HepG2 (cell line): ENCODE data around the gene SORBS2. TPM values are rescaled to one million over a fixed set of nuclear protein-coding genes. Genes with fewer than 3 reads are reported as not detected.

Experiments used
- ATAC-seq: fragments of 200-7000 bp; cut with Tn5 transposase; 3 replicates; pipeline ENCODE4 v1.9.1; 2020; ENCODE audit warnings: mild to moderate bottlenecking, moderate library complexity
- BruUV-seq: library from RNA; stranded (reverse); fragments of 400-500 nt; replicated peaks from 2 replicates; lab custom pipeline; 2021; lab: Mats Ljungman, UMichigan
- CTCF ChIA-PET: fragments of 300-600 bp; formaldehyde crosslinking; extraction: SDS; loops from one replicate; lab custom pipeline; 2021; ENCODE audit warnings: low total read pairs, inconsistent platforms, low intra/inter-chr PET ratio; lab: Yijun Ruan, JAX
- POLR2A ChIA-PET: fragments of 350-600 bp; sonication (Branson Sonifier 250); formaldehyde crosslinking; loops from one replicate; lab custom pipeline; 2020; ENCODE audit warnings: antibody characterized with exemption, inconsistent platforms; lab: Yijun Ruan, JAX
- DNase-seq: peaks from one replicate; pipeline ENCODE4 v3.0.0-alpha.2; 2015; ENCODE audit warnings: low spot score
- FAIRE-seq: peaks from 3 replicates; lab custom pipeline; 2011; peaks lifted over from hg19 to GRCh38; lab: Jason Lieb, UNC
- H2AFZ ChIP-seq: one replicate; pipeline ENCODE4 v1.6.1; 2011; ENCODE audit warnings: low read length, inconsistent platforms
- H3K27ac ChIP-seq: fragments of 300-600 bp; 3 replicates; pipeline ENCODE4 v1.8.0; 2011; ENCODE audit warnings: mixed run types, mild to moderate bottlenecking, mixed read lengths, low read length, inconsistent platforms; ENCODE audit not compliant: insufficient read depth; ENCODE audit errors: extremely low read length
- H3K27me3 ChIP-seq, 2 experiments: fragments of 200-600 bp in 1 of 2; 2 replicates in 1 of 2; 3 replicates in 1 of 2; pipeline versions ENCODE4 v1.6.0 to v1.8.0; 2011; ENCODE audit warnings: low read length in 2 of 2, mild to moderate bottlenecking in 2 of 2, moderate library complexity in 2 of 2, inconsistent platforms in 1 of 2; ENCODE audit not compliant: insufficient read depth in 2 of 2, control insufficient read depth in 1 of 2
- H3K36me3 ChIP-seq, 2 experiments: fragments of 200-600 bp in 1 of 2; replicated peaks in 1 of 2; 2 replicates in 1 of 2; 3 replicates in 1 of 2; pipeline versions ENCODE4 v1.5.1 to v1.8.0; 2011; ENCODE audit warnings: low read length in 2 of 2, inconsistent platforms in 1 of 2; ENCODE audit not compliant: insufficient read depth in 2 of 2, control insufficient read depth in 1 of 2
- H3K4me1 ChIP-seq: 2 replicates; pipeline ENCODE4 v1.5.1; 2012; ENCODE audit warnings: low read length, inconsistent platforms; ENCODE audit not compliant: insufficient read depth
- H3K4me2 ChIP-seq: 2 replicates; pipeline ENCODE4 v1.6.0; 2011; ENCODE audit warnings: low read depth, low read length, inconsistent platforms
- H3K4me3 ChIP-seq, 3 experiments: fragments of 200-600 bp in 1 of 3; sonication (generic), shearing (Covaris generic) in 1 of 3; replicated peaks in 1 of 3; 2 replicates each; pipeline ENCODE4 v1.5.1; 2011 to 2016; ENCODE audit warnings: low read length in 3 of 3, inconsistent platforms in 2 of 3, low read depth in 2 of 3, mild to moderate bottlenecking in 2 of 3, control low read depth in 1 of 3, mixed read lengths in 1 of 3; ENCODE audit not compliant: insufficient read depth in 1 of 3
- H3K79me2 ChIP-seq: one replicate; pipeline ENCODE4 v1.6.1; 2011; ENCODE audit warnings: low read length, inconsistent platforms; ENCODE audit not compliant: insufficient read depth
- H3K9ac ChIP-seq: 2 replicates; pipeline ENCODE4 v1.6.0; 2011; ENCODE audit warnings: mild to moderate bottlenecking, low read depth, low read length, inconsistent platforms; ENCODE audit not compliant: insufficient read depth
- H3K9me3 ChIP-seq: 2 replicates; pipeline ENCODE4 v1.5.1; 2012; ENCODE audit warnings: mild to moderate bottlenecking, low read length
- H4K20me1 ChIP-seq: 2 replicates; pipeline ENCODE4 v1.6.0; 2011; ENCODE audit warnings: inconsistent platforms, mild to moderate bottlenecking, low read length, moderate library complexity; ENCODE audit not compliant: insufficient read depth
- E2F1 ChIP-seq: sonication (generic); formaldehyde crosslinking; IDR thresholded peaks from 2 replicates; pipeline ENCODE4 v1.5.0; 2020; ENCODE audit warnings: missing genetic modification reagents
- ELF1 ChIP-seq: sonication (generic); formaldehyde crosslinking; IDR thresholded peaks from 2 replicates; pipeline ENCODE4 v1.4.0; 2020; ENCODE audit warnings: missing genetic modification reagents
- ELF3 ChIP-seq: IDR thresholded peaks from 2 replicates; pipeline ENCODE4 v1.6.1; 2016; ENCODE audit warnings: missing genetic modification reagents, missing compliant biosample characterization
- GMEB1 ChIP-seq: sonication (generic); formaldehyde crosslinking; IDR thresholded peaks from 2 replicates; pipeline ENCODE4 v1.5.1; 2020; ENCODE audit warnings: missing genetic modification reagents, mild to moderate bottlenecking, borderline replicate concordance
- HES4 ChIP-seq: sonication (generic); formaldehyde crosslinking; IDR thresholded peaks from 2 replicates; pipeline ENCODE4 v1.9.0; 2021; ENCODE audit warnings: mild to moderate bottlenecking, missing genetic modification reagents, borderline replicate concordance
- REPIN1 ChIP-seq: sonication (generic); formaldehyde crosslinking; IDR thresholded peaks from 2 replicates; pipeline ENCODE4 v1.8.0; 2022; ENCODE audit warnings: missing genetic modification reagents, low read depth, mild to moderate bottlenecking, borderline replicate concordance
- SSRP1 ChIP-seq: IDR thresholded peaks from 2 replicates; pipeline ENCODE4 v1.6.1; 2016; ENCODE audit warnings: control low read depth
- ZNF263 ChIP-seq: sonication (generic); formaldehyde crosslinking; IDR thresholded peaks from 2 replicates; pipeline ENCODE4 v1.4.0; 2020; ENCODE audit warnings: missing genetic modification reagents
- ZNF3 ChIP-seq: IDR thresholded peaks from 2 replicates; pipeline ENCODE4 v1.7.0; 2017; ENCODE audit warnings: inconsistent platforms
- ZNF781 ChIP-seq: sonication (generic); formaldehyde crosslinking; IDR thresholded peaks from 2 replicates; pipeline ENCODE4 v1.5.1; 2020; ENCODE audit warnings: borderline replicate concordance, mild to moderate bottlenecking, missing genetic modification reagents; ENCODE audit errors: not compliant biosample characterization
- WGBS: methylation state at CpG from one replicate; pipeline ENCODE4 v1.1.6; 2017; ENCODE audit warnings: low lambda C conversion rate; 5-methylcytosine and 5-hydroxymethylcytosine counted together
- in situ Hi-C: cut with HindIII; loops from 2 replicates; pipeline ENCODE4 v1.10.0; 2017; ENCODE audit warnings: low pct_unique_long_range_greater_than_20kb; ENCODE audit not compliant: extremely low pct_ligation_motif_present
- intact Hi-C: fragments of 100-400 bp; cut with micrococcal nuclease; formaldehyde crosslinking; loops from one replicate; pipeline ENCODE4 v1.10.0; 2022; ENCODE audit not compliant: unreplicated experiment
- polyA plus RNA-seq, 8 experiments: library from polyadenylated mRNA; depleted of rRNA in 3 of 8; stranded (reverse) in 7 of 8; unstranded in 1 of 8; fragments of >200 nt; fragmentation: Illumina TruSeq in 4 of 8; extraction: Trizol in 4 of 8; gene quantifications; 2 replicates each; pipeline versions ENCODE4 v1.2.1 to v1.2.3, GENCODE V29; 2011 to 2016; ENCODE audit warnings: low read depth in 4 of 8, missing spikeins in 1 of 8, mixed read lengths in 1 of 8; ENCODE audit not compliant: insufficient read depth in 1 of 8
- total RNA-seq, 5 experiments: library from RNA; depleted of rRNA; stranded (reverse); fragments of >200 nt; fragmentation: Illumina TruSeq; extraction: Trizol; gene quantifications; 2 replicates each; pipeline ENCODE4 v1.2.3, GENCODE V29; 2016; ENCODE audit warnings: low read depth in 1 of 5
- TF ChIP-seq, protein P1 (sequence below): sonication (generic); formaldehyde crosslinking; IDR thresholded peaks from 2 replicates; pipeline ENCODE4 v1.4.0; 2020; ENCODE audit warnings: mild to moderate bottlenecking, low read depth, missing genetic modification reagents
- TF ChIP-seq, protein P2 (sequence below): sonication (generic); formaldehyde crosslinking; IDR thresholded peaks from one replicate; pipeline ENCODE4 v1.5.1; 2020; ENCODE audit warnings: mild to moderate bottlenecking, missing genetic modification reagents; ENCODE audit errors: not compliant biosample characterization

Gene SORBS2
- total and polyA plus RNA-seq, 2 of the 13 experiments (the other 11 are each of a cell fraction or from before 2014, with no cell fraction given): 25.0 to 80.5 TPM

DNA sequence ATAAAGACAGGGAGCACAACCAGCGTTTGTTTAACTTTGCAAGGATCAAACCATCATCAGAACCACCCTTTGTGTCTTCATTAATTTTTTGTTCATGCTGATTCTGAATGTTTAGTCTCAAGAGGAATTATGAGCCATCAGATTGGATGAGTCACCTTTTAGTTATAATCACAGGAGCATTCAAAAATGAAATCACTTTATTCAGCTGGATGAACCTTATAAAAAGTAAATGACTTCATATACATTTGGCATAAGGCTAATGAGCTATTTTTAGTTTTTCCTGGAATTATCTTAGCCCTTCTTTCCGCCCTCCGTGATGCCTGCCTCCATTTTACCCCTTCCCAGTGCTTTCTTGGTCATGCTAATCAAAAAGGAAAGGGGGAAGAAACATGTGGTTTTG lies 103.6 kb downstream of the SORBS2 start:
- FAIRE-seq: no peak
- no peak overlapping the region for H3K27ac ChIP-seq
- no peak for TF ChIP-seq SSRP1
- no peak for TF ChIP-seq HES4 (CRISPR knock-in tag)
- no peak for TF ChIP-seq ZNF263 (CRISPR knock-in tag)
- no peak for TF ChIP-seq ELF1 (CRISPR knock-in tag)
- TF ChIP-seq, protein P1, sequence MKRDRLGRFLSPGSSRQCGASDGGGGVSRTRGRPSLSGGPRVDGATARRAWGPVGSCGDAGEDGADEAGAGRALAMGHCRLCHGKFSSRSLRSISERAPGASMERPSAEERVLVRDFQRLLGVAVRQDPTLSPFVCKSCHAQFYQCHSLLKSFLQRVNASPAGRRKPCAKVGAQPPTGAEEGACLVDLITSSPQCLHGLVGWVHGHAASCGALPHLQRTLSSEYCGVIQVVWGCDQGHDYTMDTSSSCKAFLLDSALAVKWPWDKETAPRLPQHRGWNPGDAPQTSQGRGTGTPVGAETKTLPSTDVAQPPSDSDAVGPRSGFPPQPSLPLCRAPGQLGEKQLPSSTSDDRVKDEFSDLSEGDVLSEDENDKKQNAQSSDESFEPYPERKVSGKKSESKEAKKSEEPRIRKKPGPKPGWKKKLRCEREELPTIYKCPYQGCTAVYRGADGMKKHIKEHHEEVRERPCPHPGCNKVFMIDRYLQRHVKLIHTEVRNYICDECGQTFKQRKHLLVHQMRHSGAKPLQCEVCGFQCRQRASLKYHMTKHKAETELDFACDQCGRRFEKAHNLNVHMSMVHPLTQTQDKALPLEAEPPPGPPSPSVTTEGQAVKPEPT (CRISPR knock-in tag): no peak
- no peak for TF ChIP-seq ZNF3 (CRISPR knock-in tag)
- TF ChIP-seq GMEB1 (CRISPR knock-in tag): no peak
- TF ChIP-seq, protein P2, sequence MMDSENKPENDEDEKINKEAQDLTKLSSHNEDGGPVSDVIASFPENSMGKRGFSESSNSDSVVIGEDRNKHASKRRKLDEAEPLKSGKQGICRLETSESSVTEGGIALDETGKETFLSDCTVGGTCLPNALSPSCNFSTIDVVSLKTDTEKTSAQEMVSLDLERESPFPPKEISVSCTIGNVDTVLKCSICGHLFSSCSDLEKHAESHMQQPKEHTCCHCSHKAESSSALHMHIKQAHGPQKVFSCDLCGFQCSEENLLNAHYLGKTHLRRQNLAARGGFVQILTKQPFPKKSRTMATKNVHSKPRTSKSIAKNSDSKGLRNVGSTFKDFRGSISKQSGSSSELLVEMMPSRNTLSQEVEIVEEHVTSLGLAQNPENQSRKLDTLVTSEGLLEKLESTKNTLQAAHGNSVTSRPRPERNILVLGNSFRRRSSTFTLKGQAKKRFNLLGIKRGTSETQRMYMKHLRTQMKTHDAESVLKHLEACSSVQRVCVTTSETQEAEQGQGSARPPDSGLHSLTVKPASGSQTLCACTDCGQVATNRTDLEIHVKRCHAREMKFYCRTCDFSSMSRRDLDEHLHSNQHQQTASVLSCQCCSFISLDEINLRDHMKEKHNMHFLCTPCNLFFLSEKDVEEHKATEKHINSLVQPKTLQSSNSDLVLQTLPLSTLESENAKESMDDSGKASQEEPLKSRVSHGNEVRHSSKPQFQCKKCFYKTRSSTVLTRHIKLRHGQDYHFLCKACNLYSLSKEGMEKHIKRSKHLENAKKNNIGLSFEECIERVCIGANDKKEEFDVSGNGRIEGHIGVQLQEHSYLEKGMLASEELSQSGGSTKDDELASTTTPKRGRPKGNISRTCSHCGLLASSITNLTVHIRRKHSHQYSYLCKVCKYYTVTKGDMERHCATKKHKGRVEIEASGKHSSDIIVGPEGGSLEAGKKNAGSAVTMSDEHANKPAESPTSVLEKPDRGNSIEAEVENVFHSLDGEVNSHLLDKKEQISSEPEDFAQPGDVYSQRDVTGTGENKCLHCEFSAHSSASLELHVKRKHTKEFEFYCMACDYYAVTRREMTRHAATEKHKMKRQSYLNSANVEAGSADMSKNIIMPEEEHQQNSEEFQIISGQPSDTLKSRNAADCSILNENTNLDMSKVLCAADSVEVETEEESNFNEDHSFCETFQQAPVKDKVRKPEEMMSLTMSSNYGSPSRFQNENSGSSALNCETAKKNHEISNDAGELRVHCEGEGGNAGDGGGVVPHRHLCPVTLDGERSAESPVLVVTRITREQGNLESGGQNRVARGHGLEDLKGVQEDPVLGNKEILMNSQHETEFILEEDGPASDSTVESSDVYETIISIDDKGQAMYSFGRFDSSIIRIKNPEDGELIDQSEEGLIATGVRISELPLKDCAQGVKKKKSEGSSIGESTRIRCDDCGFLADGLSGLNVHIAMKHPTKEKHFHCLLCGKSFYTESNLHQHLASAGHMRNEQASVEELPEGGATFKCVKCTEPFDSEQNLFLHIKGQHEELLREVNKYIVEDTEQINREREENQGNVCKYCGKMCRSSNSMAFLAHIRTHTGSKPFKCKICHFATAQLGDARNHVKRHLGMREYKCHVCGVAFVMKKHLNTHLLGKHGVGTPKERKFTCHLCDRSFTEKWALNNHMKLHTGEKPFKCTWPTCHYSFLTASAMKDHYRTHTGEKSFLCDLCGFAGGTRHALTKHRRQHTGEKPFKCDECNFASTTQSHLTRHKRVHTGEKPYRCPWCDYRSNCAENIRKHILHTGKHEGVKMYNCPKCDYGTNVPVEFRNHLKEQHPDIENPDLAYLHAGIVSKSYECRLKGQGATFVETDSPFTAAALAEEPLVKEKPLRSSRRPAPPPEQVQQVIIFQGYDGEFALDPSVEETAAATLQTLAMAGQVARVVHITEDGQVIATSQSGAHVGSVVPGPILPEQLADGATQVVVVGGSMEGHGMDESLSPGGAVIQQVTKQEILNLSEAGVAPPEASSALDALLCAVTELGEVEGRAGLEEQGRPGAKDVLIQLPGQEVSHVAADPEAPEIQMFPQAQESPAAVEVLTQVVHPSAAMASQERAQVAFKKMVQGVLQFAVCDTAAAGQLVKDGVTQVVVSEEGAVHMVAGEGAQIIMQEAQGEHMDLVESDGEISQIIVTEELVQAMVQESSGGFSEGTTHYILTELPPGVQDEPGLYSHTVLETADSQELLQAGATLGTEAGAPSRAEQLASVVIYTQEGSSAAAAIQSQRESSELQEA (CRISPR knock-in tag): no peak
- no peak for TF ChIP-seq REPIN1
- TF ChIP-seq ELF3 (CRISPR knock-in tag): no peak
- no peak for TF ChIP-seq ZNF781 (CRISPR knock-in tag)
- TF ChIP-seq E2F1: no peak

More for the DNA sequence above, 103.6 kb downstream of the SORBS2 start:
- CTCF ChIA-PET: no interaction called here
- POLR2A ChIA-PET: no interaction called here
- in situ Hi-C loops: no loop called here
- peaks cover 19% of the 10 kb centered on the region for H3K9me3 ChIP-seq
- no peaks in the 10 kb centered on the region for H4K20me1 ChIP-seq
- peaks cover 42% of the 10 kb centered on the region for H3K4me1 ChIP-seq
- no peak for ATAC-seq
- peaks cover 23% of the 10 kb centered on the region for H3K79me2 ChIP-seq
- WGBS: 63% methylated on average over 3 of the region's 3 CpGs
- H3K36me3 ChIP-seq: peaks cover 3 to 8% of the 10 kb centered on the region in 2 experiments; a peak in 3 of 5 replicates
- intact Hi-C loops: no loop called here
- BruUV-seq: no TSS peak
- no peak overlapping the region for H2AFZ ChIP-seq
- no peak overlapping the region for H3K9ac ChIP-seq
- no peak overlapping the region for H3K4me3 ChIP-seq
- H3K4me2 ChIP-seq: no peak overlapping the region
- no peaks in the 10 kb centered on the region for H3K27me3 ChIP-seq
- DNase-seq: no peak
